Activated CD4-positive, alpha-beta T cell treated with anti-CD3 and anti-CD28 coated beads, Interleukin-2, amount 10 ng/mL, durations not matched to agents 7 days and 5 days (primary cell): ENCODE results near the gene RMND5A. TPM values are rescaled to one million over a fixed set of nuclear protein-coding genes. Genes with fewer than 3 reads are reported as not detected.

Experiments used
- CTCF ChIA-PET: fragments of 350-600 bp; sonication (Branson Sonifier 250); formaldehyde crosslinking; loops from one replicate; lab custom pipeline; 2021; ENCODE audit warnings: antibody characterized with exemption; lab: Charles Lee
- POLR2A ChIA-PET: fragments of 350-600 bp; sonication (Branson Sonifier 250); formaldehyde crosslinking; loops from one replicate; lab custom pipeline; 2021; ENCODE audit warnings: antibody characterized with exemption; lab: Charles Lee
- DNase-seq: peaks from one replicate; pipeline ENCODE4 v3.0.0-alpha.2; 2020
- H3K27ac Mint-ChIP-seq: one replicate; pipeline ENCODE4 v1.8.0; 2021; ENCODE audit warnings: mild to moderate bottlenecking, moderate library complexity, mixed read lengths
- H3K27me3 Mint-ChIP-seq: one replicate; pipeline ENCODE4 v1.8.0; 2021; ENCODE audit warnings: mixed read lengths
- H3K36me3 Mint-ChIP-seq: one replicate; pipeline ENCODE4 v1.8.0; 2021; ENCODE audit warnings: low read depth, mixed read lengths
- H3K4me1 Mint-ChIP-seq: one replicate; pipeline ENCODE4 v1.8.0; 2021; ENCODE audit warnings: mixed read lengths
- H3K4me3 Mint-ChIP-seq: one replicate; pipeline ENCODE4 v1.8.0; 2021; ENCODE audit warnings: mild to moderate bottlenecking, moderate library complexity, mixed read lengths
- H3K9me3 Mint-ChIP-seq: one replicate; pipeline ENCODE4 v1.8.0; 2021; ENCODE audit warnings: mixed read lengths
- total RNA-seq, 2 experiments: library from RNA; stranded (reverse); gene quantifications; one replicate each; pipeline ENCODE4 v1.2.3, GENCODE V29; 2021

RMND5A gene
- total RNA-seq, 2 experiments from 2014 or later = 28.4 to 37.3 TPM

DNA sequence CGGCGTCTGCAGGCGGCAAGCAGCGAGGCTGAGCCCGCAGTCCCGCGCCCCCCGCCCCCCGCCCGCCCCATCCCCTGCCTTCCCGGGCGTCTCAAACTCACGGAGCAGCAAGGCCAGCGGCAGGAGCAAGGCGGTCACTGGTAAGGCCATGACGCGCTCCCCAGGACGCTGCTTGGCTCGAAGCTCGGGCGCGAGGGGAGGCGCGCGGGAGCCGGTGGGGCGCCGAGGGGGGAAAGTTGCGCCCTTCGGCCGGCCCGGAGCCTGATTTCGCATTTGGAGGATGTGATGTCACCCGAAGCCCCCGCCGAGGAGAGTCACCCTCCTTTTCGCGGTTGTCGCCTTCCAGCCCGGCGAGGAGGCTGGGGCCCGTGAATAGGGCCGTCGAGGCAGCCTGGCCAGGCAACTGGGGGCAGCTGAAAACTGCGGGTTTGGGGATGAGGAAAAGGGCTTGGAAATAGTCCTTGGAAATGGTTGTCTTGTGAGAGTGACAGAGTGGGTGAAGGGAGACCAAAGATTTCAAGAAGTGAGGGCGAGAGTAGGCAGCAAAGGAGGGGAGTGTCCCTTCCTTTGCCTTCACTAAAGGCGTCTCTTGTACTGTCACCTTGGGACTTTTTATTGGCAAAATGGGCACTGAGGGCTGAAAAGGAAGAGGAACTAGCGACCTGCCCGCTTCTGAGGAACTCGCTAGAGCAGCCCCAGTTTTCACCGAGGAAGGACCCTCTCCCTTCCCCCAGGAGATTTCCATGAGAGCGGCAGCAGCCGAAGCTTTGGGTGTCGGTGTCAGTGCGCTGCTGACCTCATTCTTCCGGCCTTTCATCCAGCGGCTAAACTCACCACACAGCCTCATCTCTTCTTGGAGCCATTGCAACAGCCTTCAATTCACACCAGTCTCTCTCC is 70.8 kb downstream of the RMND5A start, which contains the start of gene CD8A:
TSS of gene CD8A (minus strand) at position 238 of the 897 bp plus-strand sequence. CDS start at position 150, 88 bp downstream.
- CTCF ChIA-PET = interaction anchor here (1.7 kb wide), 1 partner anchor 17 kb away, joined by 4 read pairs; no protein-coding TSS in a partner anchor
- Mint-ChIP-seq H3K9me3 (peaks cover 13% of the 10 kb centered on the region), H3K4me1 (peaks cover 48% of the 10 kb centered on the region)

DNA sequence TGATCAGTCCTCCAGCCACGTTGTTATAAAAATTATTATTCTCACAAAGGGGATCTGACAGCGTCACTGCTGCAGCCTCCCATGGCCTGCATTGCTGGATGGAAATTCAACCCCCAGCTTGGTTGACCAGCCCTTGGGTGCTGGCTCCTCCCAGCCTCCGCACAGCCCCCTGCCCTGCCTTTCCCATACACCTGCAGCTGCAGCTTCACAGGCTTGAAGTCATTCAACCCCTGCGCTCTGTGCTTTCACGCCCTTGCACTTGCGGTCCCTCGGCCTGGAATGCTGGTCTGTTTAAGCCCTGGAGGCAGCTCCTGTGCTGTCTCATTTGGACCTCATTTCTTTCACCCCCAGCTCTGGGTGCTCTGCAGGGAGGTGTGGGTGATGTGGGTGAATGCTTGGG is 71.5 kb downstream of the RMND5A start:
- POLR2A ChIA-PET = no interaction called here
- H3K27me3 Mint-ChIP-seq = peaks cover 64% of the 10 kb centered on the region
- no peak overlapping the region for H3K27ac Mint-ChIP-seq
- H3K4me3 Mint-ChIP-seq = peak overlapping the region; percentile 56
- CTCF ChIA-PET = interaction anchor here (1.0 to 1.7 kb wide), 2 partner anchors 16 to 26 kb away, joined by 3 to 4 read pairs; no protein-coding TSS in a partner anchor
- H3K9me3 Mint-ChIP-seq = peaks cover 19% of the 10 kb centered on the region
- H3K4me1 Mint-ChIP-seq = peaks cover 48% of the 10 kb centered on the region
- peaks cover 19% of the 10 kb centered on the region for H3K36me3 Mint-ChIP-seq
- DNase-seq = no peak

More for the DNA sequence above, 70.8 kb downstream of the RMND5A start, which contains the start of gene CD8A:
- POLR2A ChIA-PET = no interaction called here
- Mint-ChIP-seq H3K27ac (peak within 1 kb of the TSS; percentile 32), H3K27me3 (peaks cover 66% of the 10 kb centered on the region), H3K36me3 (peaks cover 13% of the 10 kb centered on the region), H3K4me3 (peak within 1 kb of the TSS; percentile 56)
- DNase-seq = no peak

DNA sequence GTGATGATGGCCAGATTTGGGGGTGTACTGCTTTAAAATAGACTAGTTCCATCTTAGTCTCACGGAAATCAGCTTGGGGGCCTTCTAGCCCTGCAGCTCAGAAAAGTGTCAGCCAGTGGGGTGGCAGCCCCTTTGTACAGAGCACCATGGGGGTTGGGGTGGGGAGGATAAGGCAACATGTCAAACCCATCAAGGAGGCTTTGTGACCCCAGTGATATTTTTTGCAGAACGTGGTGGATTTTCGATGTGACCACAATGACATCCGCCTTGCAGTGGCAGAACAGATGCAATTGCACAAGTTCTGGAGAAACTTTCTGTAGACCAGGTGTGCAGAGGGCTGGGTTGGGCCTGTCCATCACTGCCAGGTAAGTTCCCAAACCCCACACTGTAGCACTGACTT is 73.7 kb downstream of the RMND5A start:
- peaks cover 48% of the 10 kb centered on the region for H3K4me1 Mint-ChIP-seq
- H3K27ac Mint-ChIP-seq = peak overlapping the region; percentile 60
- H3K27me3 Mint-ChIP-seq = peaks cover 55% of the 10 kb centered on the region
- H3K9me3 Mint-ChIP-seq = peaks cover 27% of the 10 kb centered on the region
- POLR2A ChIA-PET = no interaction called here
- peaks cover 26% of the 10 kb centered on the region for H3K36me3 Mint-ChIP-seq
- H3K4me3 Mint-ChIP-seq = no peak overlapping the region
- CTCF ChIA-PET = no interaction called here
- DNase-seq = no peak

DNA sequence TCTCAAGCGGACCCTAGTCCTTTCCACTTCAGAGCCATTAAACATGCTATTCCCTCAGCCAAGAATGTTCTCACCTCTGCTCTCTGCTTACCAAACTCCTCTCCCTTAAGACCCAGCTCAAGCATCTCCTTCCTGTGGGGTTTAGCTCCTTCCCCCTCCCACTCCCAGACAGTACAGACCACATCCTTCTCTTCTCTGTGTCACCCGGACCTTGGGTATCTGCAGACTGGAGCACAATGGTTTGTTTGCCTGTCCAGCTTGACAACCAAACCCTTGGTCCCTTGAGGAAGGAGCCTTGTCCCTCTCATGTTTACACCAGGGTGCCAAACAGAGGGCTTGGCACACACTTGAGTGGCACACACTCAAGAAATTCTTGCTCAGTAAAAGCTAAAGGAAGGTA is 74.8 kb downstream of the RMND5A start:
- no peak overlapping the region for H3K4me3 Mint-ChIP-seq
- ChIA-PET POLR2A (no interaction called here), CTCF (interaction anchor here (0.6 kb wide), 1 partner anchor 15 kb away, joined by 3 read pairs; no protein-coding TSS in a partner anchor)
- H3K27me3 Mint-ChIP-seq = peaks cover 50% of the 10 kb centered on the region
- peak overlapping the region; percentile 28 for H3K27ac Mint-ChIP-seq
- peaks cover 27% of the 10 kb centered on the region for H3K9me3 Mint-ChIP-seq
- DNase-seq = no peak
- peaks cover 26% of the 10 kb centered on the region for H3K36me3 Mint-ChIP-seq
- H3K4me1 Mint-ChIP-seq = peaks cover 45% of the 10 kb centered on the region

DNA sequence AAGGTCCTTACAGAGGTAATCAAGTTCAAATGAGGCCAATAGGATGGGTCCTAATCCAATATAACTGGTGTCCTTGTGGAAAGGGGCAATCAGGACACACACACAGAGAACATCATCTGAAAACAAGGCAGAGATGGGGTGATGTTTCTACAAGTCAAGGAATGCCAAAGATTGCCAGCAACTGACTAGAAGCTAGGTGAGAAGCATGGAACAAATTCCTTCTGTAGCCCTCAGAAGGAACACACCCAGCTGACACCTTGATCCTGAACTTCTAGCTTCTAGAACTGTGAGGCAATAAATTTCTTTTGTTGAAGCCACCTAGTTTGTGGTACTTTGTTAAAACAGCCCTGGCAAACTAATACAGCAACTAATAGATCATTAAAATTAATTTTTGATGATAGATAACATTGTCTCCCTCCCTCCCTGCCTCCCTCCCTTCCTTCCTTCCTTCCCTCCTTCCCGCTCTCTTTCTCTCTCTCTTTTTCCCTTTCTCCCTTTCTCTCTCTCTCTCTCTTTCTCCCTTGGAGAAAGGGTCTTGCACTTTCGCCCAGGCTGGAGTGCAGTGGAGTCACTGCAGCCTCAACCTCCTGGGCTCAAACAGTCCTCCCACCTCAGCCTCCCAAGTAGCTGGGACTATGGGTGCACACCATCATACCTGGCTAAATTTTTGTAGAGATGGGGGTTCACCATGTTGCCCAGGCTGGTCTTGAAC is 80.9 kb downstream of the RMND5A start:
- POLR2A ChIA-PET = no interaction called here

DNA sequence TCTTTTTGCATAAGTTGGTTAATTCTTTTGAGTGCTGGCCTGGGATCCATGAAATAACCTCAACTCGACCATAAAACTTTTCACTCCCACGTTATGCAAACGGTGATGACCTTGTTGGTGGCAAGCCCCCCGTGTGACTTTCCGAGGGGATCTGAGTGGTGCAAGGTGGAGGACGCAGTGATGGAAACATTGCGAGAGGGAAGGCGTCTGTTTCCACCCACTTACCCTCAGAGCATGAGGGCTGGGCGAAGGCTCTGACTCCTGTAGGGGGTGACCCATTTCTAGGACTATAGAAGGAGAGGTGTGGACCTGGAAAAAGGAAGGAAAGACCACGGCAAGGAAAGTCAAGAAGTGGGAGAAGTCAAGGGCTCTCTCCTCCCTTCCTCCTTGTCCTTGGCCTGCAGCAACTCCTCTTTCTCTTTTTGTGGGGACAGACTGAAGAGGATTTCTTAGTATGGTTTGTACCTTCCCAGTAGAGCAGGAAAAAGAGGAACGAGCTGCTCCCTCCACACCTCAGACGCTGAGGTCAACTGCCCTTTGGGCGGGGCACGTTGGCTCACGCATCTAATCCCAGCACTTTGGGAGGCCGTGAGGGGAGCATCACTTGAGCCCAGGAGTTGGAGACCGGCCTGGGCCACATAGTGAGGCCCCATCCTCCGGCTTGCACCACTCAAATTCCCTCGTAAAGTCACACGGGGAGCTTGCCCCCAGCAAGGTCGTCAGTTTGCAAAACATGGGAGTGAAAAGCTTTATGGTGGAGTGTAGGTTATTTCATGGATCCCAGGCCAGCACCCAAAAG is 86.2 kb downstream of the RMND5A start:
- ChIA-PET POLR2A (no interaction called here), CTCF (interaction anchor here (1.3 kb wide), 1 partner anchor 18 kb away, joined by 4 read pairs; no protein-coding TSS in a partner anchor)
- Mint-ChIP-seq H3K9me3 (no peaks in the 10 kb centered on the region), H3K4me3 (no peak overlapping the region), H3K4me1 (peaks cover 25% of the 10 kb centered on the region), H3K27ac (no peak overlapping the region), H3K36me3 (no peaks in the 10 kb centered on the region), H3K27me3 (peaks cover 40% of the 10 kb centered on the region)
- DNase-seq = no peak

More for the DNA sequence above, 80.9 kb downstream of the RMND5A start:
- H3K4me3 Mint-ChIP-seq = no peak overlapping the region
- peak overlapping the region; percentile 68 for H3K27ac Mint-ChIP-seq
- H3K27me3 Mint-ChIP-seq = peaks cover 17% of the 10 kb centered on the region
- DNase-seq = no peak
- no peaks in the 10 kb centered on the region for H3K4me1 Mint-ChIP-seq
- H3K36me3 Mint-ChIP-seq = peaks cover 12% of the 10 kb centered on the region
- CTCF ChIA-PET = no interaction called here
- peaks cover 14% of the 10 kb centered on the region for H3K9me3 Mint-ChIP-seq

DNA sequence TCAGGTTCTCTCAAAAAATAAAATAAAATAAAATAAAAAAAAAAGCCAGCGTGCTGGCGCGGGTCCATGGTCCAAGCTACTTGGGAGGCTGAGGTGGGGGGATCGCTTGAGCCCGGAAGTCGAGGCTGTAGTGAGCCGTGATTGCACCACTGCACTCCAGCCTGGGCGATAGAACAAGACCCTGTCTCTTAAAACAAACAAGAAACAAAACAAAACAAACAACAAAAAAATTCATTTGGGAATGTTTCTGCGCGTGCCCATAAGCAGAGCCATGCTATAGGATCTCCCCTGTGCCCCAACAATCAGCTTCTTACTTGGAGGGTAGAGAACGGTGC is 87.0 kb downstream of the RMND5A start:
- Mint-ChIP-seq H3K27ac (no peak overlapping the region), H3K9me3 (no peaks in the 10 kb centered on the region)
- POLR2A ChIA-PET = no interaction called here

DNA sequence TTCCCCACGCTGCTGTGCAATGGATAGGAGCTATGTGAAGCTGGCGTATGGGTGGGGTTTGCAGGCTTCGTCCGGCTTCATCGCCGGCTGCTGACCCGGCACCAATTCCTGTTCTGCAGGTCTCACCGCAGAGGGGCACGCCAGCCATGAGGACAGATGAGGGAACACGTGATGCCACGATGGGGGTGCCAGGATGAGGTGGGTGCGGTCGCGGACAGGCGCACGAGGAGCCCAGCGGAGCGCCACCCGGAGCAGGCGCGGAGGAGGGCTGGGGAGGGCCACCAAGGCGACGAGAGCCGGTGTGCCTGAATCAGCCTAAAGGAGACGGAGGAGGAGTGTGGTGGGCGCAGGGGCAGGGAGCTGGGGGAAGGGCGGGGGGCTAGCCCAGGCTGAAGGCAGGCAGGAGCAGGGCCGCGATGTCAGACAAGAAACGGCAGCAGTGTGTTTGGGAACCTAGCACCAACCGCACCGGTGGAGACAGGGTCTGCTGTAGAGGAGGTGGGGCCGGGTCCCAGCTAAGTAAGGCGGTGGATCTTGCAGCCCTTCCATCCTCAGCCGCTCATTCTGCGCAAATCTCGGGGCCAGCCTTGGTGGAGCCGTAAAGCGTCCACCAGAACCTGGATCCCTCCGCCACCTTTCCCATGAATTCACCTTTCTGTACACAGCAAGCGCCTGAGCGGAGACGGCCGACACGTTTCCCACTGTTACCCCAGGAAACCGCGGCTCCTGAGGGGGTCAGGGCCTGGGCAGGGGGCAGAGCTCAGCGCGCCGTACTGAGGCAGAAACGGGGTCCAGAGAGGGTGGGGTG is 87.6 kb downstream of the RMND5A start:
- no peak for DNase-seq
- Mint-ChIP-seq H3K27ac (peak overlapping the region; percentile 70), H3K27me3 (peaks cover 53% of the 10 kb centered on the region), H3K4me3 (peak overlapping the region; percentile 74), H3K36me3 (no peaks in the 10 kb centered on the region), H3K9me3 (no peaks in the 10 kb centered on the region), H3K4me1 (peaks cover 25% of the 10 kb centered on the region)
- ChIA-PET POLR2A (no interaction called here), CTCF (interaction anchor here (1.0 to 2.4 kb wide), 4 partner anchors 9 to 16 kb away, joined by 4 to 7 read pairs (median 4); partner anchors contain the start of gene CD8A)

More for the DNA sequence above, 87.0 kb downstream of the RMND5A start:
- H3K27me3 Mint-ChIP-seq = peaks cover 48% of the 10 kb centered on the region
- no peak for DNase-seq
- H3K36me3 Mint-ChIP-seq = no peaks in the 10 kb centered on the region
- CTCF ChIA-PET = interaction anchor here (1.3 to 2.4 kb wide), 3 partner anchors 9 to 17 kb away, joined by 4 to 7 read pairs (median 4); partner anchors contain the start of gene CD8A
- peak overlapping the region; percentile 74 for H3K4me3 Mint-ChIP-seq
- H3K4me1 Mint-ChIP-seq = peaks cover 25% of the 10 kb centered on the region

DNA sequence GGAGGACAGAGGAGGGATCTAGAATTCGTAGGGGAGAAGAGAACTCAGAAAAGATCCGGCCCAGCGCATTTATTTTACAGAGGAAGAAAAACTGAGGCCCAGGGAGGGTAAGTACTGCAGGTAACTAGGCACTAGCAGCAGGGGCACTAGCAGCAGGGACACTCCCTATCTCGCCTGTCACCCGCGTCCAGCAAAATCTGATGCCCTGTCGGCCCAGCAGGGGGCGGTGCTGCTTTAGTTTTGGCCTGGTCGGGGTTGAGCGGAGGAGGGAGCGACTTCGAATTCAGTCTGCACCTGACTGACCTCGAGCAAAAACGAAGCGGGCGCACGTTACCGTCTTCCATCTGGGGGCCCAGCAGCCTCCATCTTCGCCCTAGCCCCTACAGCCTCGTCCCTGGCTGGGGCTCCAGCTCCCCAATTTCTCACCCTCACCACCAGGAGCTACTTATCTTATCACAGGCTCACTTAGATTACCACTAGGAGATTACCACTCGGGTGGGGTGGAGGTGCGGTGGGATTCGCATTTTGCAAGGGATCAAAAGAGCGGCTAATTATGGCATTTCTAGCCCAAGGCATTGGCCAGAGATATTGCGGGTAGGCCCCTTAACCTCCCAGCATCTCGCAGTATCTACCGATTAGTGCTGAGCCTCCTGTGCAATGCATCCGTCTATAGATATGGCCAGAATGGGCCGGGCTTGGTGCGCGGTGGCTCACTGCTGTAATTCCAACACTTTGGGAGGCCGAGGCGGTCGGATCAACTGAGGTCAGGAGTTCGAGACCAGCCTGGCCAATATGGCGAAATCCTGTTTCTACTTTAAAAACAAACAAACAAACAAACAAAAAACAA is 88.4 kb downstream of the RMND5A start:
- Mint-ChIP-seq H3K36me3 (no peaks in the 10 kb centered on the region), H3K27ac (no peak overlapping the region), H3K27me3 (peaks cover 53% of the 10 kb centered on the region), H3K4me3 (peak overlapping the region; percentile 74), H3K4me1 (peaks cover 25% of the 10 kb centered on the region), H3K9me3 (no peaks in the 10 kb centered on the region)
- ChIA-PET POLR2A (no interaction called here), CTCF (interaction anchor here (0.9 to 2.4 kb wide), 4 partner anchors 10 to 36 kb away, joined by 3 to 7 read pairs (median 4); partner anchors contain the start of gene CD8A)
- peak; percentile 91 for DNase-seq

DNA sequence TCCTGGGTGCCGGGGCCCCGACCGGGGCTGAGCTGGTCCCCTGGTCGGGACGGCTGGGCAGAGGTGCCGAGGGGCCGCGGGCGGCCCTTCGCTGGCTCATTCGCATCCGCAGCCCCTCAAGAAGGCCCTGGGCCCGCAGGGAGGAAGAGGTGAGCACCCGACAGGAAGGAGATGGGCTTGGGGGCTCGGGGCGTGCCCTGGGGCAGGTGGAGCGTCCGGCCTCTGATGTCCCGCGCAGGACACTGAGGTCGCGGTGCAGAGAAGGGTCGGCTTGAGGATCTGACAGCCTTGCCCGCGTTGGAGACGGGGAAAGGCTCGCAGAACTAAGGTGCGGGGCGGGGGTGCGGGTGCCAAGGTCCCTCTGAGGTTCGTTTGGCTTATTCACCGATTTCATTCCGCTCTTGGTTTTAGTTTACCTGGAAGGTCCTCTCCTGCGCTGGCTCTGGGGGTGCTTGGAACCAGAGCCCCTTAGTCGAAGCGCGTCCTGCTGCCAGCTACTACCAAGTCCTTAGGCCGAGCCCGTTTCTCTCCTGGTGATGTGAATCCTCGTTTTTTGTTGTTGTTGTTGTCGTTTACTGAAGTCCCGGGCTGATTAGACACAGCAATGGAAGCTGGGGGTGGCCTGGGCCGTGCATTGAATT is 89.5 kb downstream of the RMND5A start:
- Mint-ChIP-seq H3K4me1 (peaks cover 25% of the 10 kb centered on the region), H3K9me3 (no peaks in the 10 kb centered on the region), H3K4me3 (peak overlapping the region; percentile 26), H3K27me3 (peaks cover 53% of the 10 kb centered on the region), H3K27ac (no peak overlapping the region), H3K36me3 (no peaks in the 10 kb centered on the region)
- POLR2A ChIA-PET = no interaction called here
- no peak for DNase-seq
- CTCF ChIA-PET = interaction anchor here (0.6 kb wide), 1 partner anchor 633 kb away, joined by 3 read pairs; no protein-coding TSS in a partner anchor
